ENCODE results near the gene XPC.

Gene XPC

DNA sequence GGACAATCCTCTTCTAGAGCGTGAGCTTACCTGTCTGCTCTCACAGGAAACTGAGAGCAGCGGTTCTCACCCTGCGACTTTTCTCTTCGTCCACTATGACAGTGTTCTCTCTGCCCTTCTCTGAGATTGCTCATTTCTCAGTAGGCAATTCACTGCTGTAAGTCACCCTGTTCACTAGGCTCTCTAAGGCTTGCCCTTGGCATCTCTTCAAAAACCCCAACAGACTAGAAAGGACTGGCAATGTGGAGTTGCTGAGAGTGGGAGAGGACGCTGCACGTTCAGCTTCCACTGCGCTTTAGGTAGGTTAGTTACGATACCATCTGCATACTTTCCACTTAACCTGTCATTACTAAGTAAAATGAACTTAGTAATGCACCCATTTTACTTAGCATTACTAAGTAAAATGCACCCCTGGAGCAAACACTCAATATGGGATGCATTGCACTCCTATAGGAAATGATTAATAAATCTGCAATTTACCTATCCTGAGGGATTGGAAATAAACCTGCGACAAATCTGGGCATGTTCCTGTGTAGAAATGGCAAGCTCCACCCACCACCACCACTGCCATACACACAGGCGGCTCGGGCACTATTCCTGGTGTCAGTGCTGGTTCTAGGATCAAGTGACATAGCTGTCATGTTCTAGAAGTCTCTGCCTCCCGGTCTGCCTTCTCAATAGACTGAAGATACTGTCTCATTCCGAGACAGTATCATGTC is 21.4 kb downstream of the XPC start:
- no peak for DNase-seq (ENCODE audit: low read depth)
- TF ChIP-seq, protein P1, sequence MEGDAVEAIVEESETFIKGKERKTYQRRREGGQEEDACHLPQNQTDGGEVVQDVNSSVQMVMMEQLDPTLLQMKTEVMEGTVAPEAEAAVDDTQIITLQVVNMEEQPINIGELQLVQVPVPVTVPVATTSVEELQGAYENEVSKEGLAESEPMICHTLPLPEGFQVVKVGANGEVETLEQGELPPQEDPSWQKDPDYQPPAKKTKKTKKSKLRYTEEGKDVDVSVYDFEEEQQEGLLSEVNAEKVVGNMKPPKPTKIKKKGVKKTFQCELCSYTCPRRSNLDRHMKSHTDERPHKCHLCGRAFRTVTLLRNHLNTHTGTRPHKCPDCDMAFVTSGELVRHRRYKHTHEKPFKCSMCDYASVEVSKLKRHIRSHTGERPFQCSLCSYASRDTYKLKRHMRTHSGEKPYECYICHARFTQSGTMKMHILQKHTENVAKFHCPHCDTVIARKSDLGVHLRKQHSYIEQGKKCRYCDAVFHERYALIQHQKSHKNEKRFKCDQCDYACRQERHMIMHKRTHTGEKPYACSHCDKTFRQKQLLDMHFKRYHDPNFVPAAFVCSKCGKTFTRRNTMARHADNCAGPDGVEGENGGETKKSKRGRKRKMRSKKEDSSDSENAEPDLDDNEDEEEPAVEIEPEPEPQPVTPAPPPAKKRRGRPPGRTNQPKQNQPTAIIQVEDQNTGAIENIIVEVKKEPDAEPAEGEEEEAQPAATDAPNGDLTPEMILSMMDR (conservative IDR thresholded peaks at IDR 0.05; ENCODE audit: low read depth, low read length): no peak
- no peak overlapping the region for H3K4me3 ChIP-seq (ENCODE audit: low read depth, low read length)

DNA sequence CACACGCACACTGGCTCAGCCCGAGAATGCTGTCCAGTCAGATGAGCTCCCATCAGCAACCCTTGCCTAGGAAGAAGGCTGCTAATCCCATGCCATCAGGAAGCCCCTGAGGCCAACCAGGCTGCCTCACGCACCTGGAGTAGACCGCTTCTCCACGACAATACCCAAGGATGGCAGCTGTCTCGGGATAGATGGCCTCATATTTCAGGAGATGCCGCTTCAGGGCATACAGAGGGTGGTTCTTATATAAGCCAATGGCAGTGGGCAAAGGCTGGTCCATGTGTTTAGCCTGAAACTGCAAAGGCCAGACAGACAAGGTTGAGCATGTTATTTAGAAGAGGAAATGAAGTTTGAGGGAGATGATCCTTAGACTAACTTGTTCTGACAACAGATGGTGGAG is 22.2 kb downstream of the XPC start:
- no peak for DNase-seq (ENCODE audit: low read depth)

DNA sequence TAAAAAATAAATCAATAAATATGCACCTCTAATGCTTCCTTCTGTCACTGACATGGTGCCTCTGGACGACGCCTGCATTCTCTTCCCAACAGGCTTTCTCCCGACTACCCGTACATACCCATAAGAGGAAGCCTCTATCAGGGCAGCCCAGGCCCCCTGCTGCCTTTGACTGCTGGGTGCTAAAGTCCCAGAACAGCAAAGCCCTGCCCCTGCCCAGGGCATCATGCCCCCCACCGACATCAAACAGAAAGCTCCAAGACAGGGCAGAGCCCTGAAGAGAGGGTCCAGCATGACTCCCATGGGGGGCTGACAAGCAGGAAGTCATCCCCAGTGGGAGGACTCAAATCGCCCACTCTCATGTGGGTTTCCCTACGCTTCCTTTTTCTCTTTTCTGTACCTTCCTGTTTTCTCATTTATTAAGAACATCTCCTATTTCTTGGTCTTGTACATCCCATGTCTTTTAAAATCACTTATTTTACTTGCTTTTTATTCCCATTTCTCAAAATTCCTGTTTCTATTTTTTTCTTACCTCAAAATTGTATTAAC is 23.4 kb downstream of the XPC start:
- TF ChIP-seq, protein P1 (conservative IDR thresholded peaks at IDR 0.05; ENCODE audit: low read depth, low read length): no peak
- DNase-seq (ENCODE audit: low read depth): no peak
- no peak overlapping the region for H3K4me3 ChIP-seq (ENCODE audit: low read depth, low read length)

More for the DNA sequence above, 22.2 kb downstream of the XPC start:
- TF ChIP-seq, protein P1 (conservative IDR thresholded peaks at IDR 0.05; ENCODE audit: low read depth, low read length): no peak
- no peak overlapping the region for H3K4me3 ChIP-seq (ENCODE audit: low read depth, low read length)

DNA sequence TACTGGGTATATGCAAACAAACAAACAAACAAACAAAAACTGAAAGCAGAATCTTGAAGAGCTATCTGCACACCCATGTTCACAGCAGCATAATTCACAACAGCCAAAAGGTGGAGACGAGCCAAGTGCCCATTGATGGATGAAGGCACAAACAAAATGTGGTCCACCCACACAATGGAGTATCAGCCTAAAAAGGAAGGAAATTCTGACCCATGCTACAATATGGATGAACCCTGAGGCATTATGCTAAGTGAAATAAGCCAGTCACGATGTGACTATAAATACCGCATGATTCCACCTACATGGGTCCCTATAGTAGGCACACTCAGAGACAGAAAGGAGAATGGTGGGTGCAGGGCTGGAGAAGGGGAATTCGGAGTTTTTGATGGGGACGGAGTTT is 24.1 kb downstream of the XPC start:
- H3K4me3 ChIP-seq (ENCODE audit: low read depth, low read length): no peak overlapping the region
- no peak for DNase-seq (ENCODE audit: low read depth)
- TF ChIP-seq, protein P1 (conservative IDR thresholded peaks at IDR 0.05; ENCODE audit: low read depth, low read length): no peak

DNA sequence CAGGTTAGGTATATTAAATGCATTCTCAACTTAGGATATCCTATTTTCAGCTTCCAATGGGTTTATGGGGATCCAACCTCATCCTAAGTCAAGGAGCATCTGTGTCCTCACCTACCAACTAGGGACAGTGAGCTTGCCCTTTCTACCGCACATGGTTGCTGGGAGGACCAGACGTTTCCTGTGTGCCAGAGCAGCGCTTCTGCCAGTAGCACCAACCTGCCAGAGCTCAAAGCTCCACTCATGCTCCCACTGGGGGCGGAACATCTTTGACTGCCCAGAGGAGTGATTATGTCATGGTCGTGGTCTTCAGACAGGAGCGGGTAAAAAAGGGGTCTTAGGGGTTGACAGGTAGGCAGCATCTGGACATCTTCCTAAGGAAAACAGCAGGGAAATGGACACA is 24.7 kb downstream of the XPC start:
- TF ChIP-seq, protein P1 (conservative IDR thresholded peaks at IDR 0.05; ENCODE audit: low read depth, low read length): no peak
- no peak for DNase-seq (ENCODE audit: low read depth)

DNA sequence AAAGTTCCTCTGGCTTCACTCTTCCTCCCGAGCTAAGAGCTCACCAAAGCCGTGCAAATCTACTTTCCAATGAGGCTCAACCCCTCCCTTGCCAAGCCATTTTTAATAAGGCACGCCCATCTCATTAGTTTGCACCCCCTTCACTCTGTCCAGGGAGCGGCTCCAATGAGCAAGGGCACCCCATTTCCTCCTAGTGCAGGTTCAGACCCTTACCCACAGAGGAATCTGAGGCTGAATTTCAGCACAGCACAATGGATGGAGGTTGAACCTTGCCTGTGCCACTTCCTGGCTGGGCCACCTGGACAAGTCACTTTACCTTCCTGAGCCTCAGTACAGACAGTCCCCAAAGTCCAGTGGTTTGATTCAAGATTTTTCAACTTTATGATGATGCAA is 25.4 kb downstream of the XPC start:
- TF ChIP-seq, protein P1 (conservative IDR thresholded peaks at IDR 0.05; ENCODE audit: low read depth, low read length): no peak
- DNase-seq (ENCODE audit: low read depth): no peak
- no peak overlapping the region for H3K4me3 ChIP-seq (ENCODE audit: low read depth, low read length)

More for the DNA sequence above, 24.7 kb downstream of the XPC start:
- H3K4me3 ChIP-seq (ENCODE audit: low read depth, low read length): no peak overlapping the region
